Measurements from ENCODE around the gene DHX34. TPM values are rescaled to one million over a fixed set of nuclear protein-coding genes. Genes with fewer than 3 reads are reported as not detected.

DHX34 gene
- total and polyA plus RNA-seq, 2 donors from 2014 or later = 7.2 to 13.6 TPM

DNA sequence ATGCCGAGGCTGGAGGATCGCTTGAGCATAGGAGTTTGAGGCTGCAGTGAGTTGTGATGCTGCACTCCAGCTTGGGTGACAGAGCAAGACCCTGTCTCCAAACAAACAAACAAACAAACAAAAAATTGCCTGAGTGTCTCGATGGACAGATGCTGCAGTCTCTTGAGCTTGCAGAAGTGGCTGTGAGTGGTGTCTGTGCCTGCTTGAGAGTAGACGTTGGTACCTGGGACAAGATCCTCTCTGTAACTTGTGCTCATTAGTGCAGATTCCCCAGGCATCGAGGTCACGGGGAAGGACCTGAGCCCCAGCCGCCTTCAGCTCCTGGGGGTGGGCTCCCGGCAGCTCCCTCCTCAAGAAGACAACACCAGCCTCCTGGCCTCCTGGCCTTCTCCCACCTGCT, 25.7 kb upstream of the DHX34 start:
- H3K27me3 ChIP-seq (ENCODE audit: control insufficient read depth, insufficient read depth, low read length) = no peaks in the 10 kb centered on the region
- DNase-seq = no peak
- peaks cover 0 to 4% (median 0%) of the 10 kb centered on the region in 3 donors for H3K9me3 ChIP-seq (ENCODE audit: control insufficient read depth in 2 of 3, insufficient read depth in 1 of 3, low read length in 3 of 3)
- no peak overlapping the region for H3K27ac ChIP-seq (ENCODE audit: low read depth in 2 of 2, low read length in 2 of 2)
- H3K4me1 ChIP-seq (ENCODE audit: control insufficient read depth in 2 of 3, insufficient read depth in 2 of 3, low read depth in 1 of 3, low read length in 3 of 3) = no peaks in the 10 kb centered on the region
- FAIRE-seq = no peak
- TF ChIP-seq, protein P1, sequence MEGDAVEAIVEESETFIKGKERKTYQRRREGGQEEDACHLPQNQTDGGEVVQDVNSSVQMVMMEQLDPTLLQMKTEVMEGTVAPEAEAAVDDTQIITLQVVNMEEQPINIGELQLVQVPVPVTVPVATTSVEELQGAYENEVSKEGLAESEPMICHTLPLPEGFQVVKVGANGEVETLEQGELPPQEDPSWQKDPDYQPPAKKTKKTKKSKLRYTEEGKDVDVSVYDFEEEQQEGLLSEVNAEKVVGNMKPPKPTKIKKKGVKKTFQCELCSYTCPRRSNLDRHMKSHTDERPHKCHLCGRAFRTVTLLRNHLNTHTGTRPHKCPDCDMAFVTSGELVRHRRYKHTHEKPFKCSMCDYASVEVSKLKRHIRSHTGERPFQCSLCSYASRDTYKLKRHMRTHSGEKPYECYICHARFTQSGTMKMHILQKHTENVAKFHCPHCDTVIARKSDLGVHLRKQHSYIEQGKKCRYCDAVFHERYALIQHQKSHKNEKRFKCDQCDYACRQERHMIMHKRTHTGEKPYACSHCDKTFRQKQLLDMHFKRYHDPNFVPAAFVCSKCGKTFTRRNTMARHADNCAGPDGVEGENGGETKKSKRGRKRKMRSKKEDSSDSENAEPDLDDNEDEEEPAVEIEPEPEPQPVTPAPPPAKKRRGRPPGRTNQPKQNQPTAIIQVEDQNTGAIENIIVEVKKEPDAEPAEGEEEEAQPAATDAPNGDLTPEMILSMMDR (IDR thresholded peaks at IDR 0.05; ENCODE audit: borderline replicate concordance, extremely low read depth, insufficient read depth) = no peak
- intact Hi-C loops (cut with DNase I) = no loop called here
- H3K36me3 ChIP-seq (ENCODE audit: control insufficient read depth in 2 of 3, insufficient read depth in 3 of 3, low read length in 3 of 3) = no peaks in the 10 kb centered on the region
- H3K9ac ChIP-seq (ENCODE audit: low read length in 3 of 3) = no peak overlapping the region
- H3K4me3 ChIP-seq (ENCODE audit: low read length in 3 of 3) = no peak overlapping the region

DNA sequence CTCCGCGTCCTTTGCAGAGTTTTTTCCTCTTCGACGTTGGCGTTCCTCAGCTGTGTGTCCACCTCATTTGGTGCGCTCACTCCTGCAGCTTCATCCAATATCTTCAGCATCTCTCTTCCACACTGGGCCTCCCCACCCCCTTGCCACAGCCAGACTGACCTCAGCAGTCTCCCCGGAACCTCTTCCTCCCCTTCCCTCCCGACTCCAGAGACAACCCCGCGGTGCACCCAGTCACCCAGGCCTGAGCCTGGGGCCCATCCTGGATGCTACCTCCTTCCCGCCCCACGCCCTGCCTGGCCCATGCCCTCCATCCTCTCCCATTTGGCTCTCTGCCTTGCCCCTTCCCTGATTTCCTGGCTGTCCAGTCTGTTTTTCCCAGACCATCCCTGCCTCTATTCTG, 25.2 kb upstream of the DHX34 start:
- intact Hi-C loops (cut with DNase I) = no loop called here
- Histone ChIP-seq H3K4me1 (ENCODE audit: control insufficient read depth in 2 of 3, insufficient read depth in 2 of 3, low read depth in 1 of 3, low read length in 3 of 3) (no peaks in the 10 kb centered on the region), H3K4me3 (ENCODE audit: low read length in 3 of 3) (no peak overlapping the region), H3K27ac (ENCODE audit: low read depth in 2 of 2, low read length in 2 of 2) (peak overlapping the region in 1 of 2 donors; percentile 72), H3K9me3 (ENCODE audit: control insufficient read depth in 2 of 3, insufficient read depth in 1 of 3, low read length in 3 of 3) (peaks cover 0 to 4% (median 0%) of the 10 kb centered on the region in 3 donors), H3K36me3 (ENCODE audit: control insufficient read depth in 2 of 3, insufficient read depth in 3 of 3, low read length in 3 of 3) (no peaks in the 10 kb centered on the region), H3K27me3 (ENCODE audit: control insufficient read depth, insufficient read depth, low read length) (no peaks in the 10 kb centered on the region), H3K9ac (ENCODE audit: low read length in 3 of 3) (no peak overlapping the region)
- TF ChIP-seq, protein P1 (IDR thresholded peaks at IDR 0.05; ENCODE audit: borderline replicate concordance, extremely low read depth, insufficient read depth) = no peak
- FAIRE-seq (no peak), DNase-seq (no peak)

DNA sequence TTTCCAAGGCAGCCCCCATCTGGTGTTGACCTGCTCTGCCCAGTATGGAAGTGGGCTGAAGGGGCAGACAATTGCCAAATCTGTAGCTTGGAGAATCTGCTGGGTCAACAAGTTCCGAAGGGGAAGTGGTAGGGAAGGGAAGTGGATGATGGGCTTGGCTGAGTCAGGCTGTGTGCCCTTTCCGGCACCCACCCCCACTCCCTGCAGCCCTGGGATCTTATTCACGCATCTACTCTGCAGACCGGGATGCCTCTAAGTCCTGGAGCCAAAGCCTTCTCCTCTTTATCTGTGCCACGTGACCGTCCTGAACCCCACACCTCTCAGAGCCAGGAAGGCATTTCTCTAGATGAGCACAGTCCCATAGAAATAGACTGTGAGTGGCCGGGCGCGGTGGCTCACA, 24.6 kb upstream of the DHX34 start:
- FAIRE-seq (no peak), DNase-seq (no peak)
- intact Hi-C loops (cut with DNase I) = no loop called here
- H3K4me1 ChIP-seq (ENCODE audit: control insufficient read depth in 2 of 3, insufficient read depth in 2 of 3, low read depth in 1 of 3, low read length in 3 of 3) = no peaks in the 10 kb centered on the region
- H3K27ac ChIP-seq (ENCODE audit: low read depth in 2 of 2, low read length in 2 of 2) = peak overlapping the region in 1 of 2 donors; percentile 72
- TF ChIP-seq, protein P1 (IDR thresholded peaks at IDR 0.05; ENCODE audit: borderline replicate concordance, extremely low read depth, insufficient read depth) = no peak
- no peak overlapping the region for H3K4me3 ChIP-seq (ENCODE audit: low read length in 3 of 3)
- no peaks in the 10 kb centered on the region for H3K27me3 ChIP-seq (ENCODE audit: control insufficient read depth, insufficient read depth, low read length)
- peaks cover 0 to 4% (median 0%) of the 10 kb centered on the region in 3 donors for H3K9me3 ChIP-seq (ENCODE audit: control insufficient read depth in 2 of 3, insufficient read depth in 1 of 3, low read length in 3 of 3)
- no peak overlapping the region for H3K9ac ChIP-seq (ENCODE audit: low read length in 3 of 3)
- no peaks in the 10 kb centered on the region for H3K36me3 ChIP-seq (ENCODE audit: control insufficient read depth in 2 of 3, insufficient read depth in 3 of 3, low read length in 3 of 3)

DNA sequence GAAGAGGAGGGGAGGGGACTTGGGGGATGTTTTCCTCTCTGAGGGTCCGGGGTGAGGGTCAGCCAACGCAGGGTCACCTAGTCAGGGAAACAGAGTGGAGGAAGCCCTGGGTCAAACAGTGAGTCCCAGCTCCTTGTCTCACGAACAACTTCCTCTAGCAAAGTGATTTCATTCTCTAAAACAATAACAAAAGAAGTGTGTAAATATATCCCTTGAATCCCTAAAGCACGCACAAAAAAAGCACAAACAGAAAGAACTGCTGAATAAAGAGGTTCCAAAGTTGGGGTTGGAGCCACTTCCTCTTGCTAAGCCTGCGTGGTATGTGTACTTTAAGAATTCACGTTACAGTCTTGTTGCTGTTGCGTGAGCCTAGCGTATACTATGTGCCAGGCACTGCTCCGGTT, 18.6 kb upstream of the DHX34 start:
- DNase-seq (peak in 2 of 5 donors; percentile 23 to 24), FAIRE-seq (no peak)
- H3K36me3 ChIP-seq (ENCODE audit: control insufficient read depth in 2 of 3, insufficient read depth in 3 of 3, low read length in 3 of 3) = no peaks in the 10 kb centered on the region
- no peak overlapping the region for H3K9ac ChIP-seq (ENCODE audit: low read length in 3 of 3)
- no peak overlapping the region for H3K4me3 ChIP-seq (ENCODE audit: low read length in 3 of 3)
- peaks cover 0 to 2% (median 0%) of the 10 kb centered on the region in 3 donors for H3K4me1 ChIP-seq (ENCODE audit: control insufficient read depth in 2 of 3, insufficient read depth in 2 of 3, low read depth in 1 of 3, low read length in 3 of 3)
- H3K27me3 ChIP-seq (ENCODE audit: control insufficient read depth, insufficient read depth, low read length) = no peaks in the 10 kb centered on the region
- H3K27ac ChIP-seq (ENCODE audit: low read depth in 2 of 2, low read length in 2 of 2) = peak overlapping the region in 1 of 2 donors; percentile 9
- intact Hi-C loops (cut with DNase I) = no loop called here
- H3K9me3 ChIP-seq (ENCODE audit: control insufficient read depth in 2 of 3, insufficient read depth in 1 of 3, low read length in 3 of 3) = no peaks in the 10 kb centered on the region
- TF ChIP-seq, protein P1 (IDR thresholded peaks at IDR 0.05; ENCODE audit: borderline replicate concordance, extremely low read depth, insufficient read depth) = no peak
